ENCODE data around the gene RTN1. TPM values are rescaled to one million over a fixed set of nuclear protein-coding genes. Genes with fewer than 3 reads are reported as not detected.

Gene RTN1
- total and polyA plus RNA-seq, 2 donors from 2014 or later, result 4.5 to 5.1 TPM

DNA sequence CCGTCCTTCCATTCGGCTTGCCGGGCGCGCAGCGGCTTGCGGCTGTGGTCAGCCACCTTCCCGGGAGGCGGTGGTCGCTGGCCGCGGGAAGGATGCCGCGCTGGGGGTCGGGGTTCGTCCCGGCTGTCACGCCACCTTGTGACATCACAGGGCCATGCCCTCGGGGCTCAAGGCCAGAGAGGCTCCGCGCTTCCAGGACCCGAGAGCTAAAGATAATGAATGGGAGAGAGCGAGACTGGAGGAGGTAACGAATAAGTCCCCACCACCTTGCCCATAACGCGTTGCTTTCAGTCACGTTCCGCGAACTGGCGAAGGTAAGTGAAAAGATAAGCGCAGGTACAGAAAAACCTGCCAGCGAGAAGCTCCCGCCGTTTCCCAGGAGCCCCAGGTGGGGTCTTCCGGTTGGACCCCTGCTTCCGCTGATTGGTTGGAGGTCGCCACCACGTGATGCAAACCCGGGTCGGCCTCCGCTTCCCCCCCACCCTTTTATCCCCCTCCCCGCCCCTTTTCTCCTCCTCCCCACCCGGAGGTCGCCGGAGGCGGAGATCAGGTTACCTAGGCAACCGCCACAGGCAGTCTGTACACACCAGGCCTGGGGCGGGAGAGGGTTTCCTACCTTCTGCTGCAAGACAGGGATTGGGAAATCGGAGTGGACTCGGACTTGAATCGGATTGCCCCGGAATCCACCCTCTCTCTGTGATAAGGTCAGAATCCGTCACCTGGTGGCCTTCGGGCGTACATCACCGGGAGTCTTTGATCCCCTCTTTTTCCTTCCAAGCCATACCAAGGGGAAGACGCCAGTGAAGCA, 49.2 kb upstream of the RTN1 start, which contains the start of gene LRRC9:
TSS of gene LRRC9 (plus strand) at position 575 of the 808 bp plus-strand sequence.
- no peak within 1 kb of the TSS for H3K27ac ChIP-seq (ENCODE audit: low read depth in 2 of 2, low read length in 2 of 2)
- peak within 1 kb of the TSS; percentile 46 to 85 (median 55) for H3K4me3 ChIP-seq (ENCODE audit: low read length in 3 of 3)
- H3K9ac ChIP-seq (ENCODE audit: low read length in 3 of 3), result peak within 1 kb of the TSS in 1 of 3 donors; percentile 62
- FAIRE-seq, result no peak
- no peaks in the 10 kb centered on the region for H3K4me1 ChIP-seq (ENCODE audit: control insufficient read depth in 2 of 3, insufficient read depth in 2 of 3, low read depth in 1 of 3, low read length in 3 of 3)
- no peaks in the 10 kb centered on the region for H3K27me3 ChIP-seq (ENCODE audit: control insufficient read depth, insufficient read depth, low read length)
- intact Hi-C loops (cut with DNase I), result no loop called here
- TF ChIP-seq, protein P1, sequence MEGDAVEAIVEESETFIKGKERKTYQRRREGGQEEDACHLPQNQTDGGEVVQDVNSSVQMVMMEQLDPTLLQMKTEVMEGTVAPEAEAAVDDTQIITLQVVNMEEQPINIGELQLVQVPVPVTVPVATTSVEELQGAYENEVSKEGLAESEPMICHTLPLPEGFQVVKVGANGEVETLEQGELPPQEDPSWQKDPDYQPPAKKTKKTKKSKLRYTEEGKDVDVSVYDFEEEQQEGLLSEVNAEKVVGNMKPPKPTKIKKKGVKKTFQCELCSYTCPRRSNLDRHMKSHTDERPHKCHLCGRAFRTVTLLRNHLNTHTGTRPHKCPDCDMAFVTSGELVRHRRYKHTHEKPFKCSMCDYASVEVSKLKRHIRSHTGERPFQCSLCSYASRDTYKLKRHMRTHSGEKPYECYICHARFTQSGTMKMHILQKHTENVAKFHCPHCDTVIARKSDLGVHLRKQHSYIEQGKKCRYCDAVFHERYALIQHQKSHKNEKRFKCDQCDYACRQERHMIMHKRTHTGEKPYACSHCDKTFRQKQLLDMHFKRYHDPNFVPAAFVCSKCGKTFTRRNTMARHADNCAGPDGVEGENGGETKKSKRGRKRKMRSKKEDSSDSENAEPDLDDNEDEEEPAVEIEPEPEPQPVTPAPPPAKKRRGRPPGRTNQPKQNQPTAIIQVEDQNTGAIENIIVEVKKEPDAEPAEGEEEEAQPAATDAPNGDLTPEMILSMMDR (IDR thresholded peaks at IDR 0.05; ENCODE audit: borderline replicate concordance, extremely low read depth, insufficient read depth), result no peak
- no peaks in the 10 kb centered on the region for H3K9me3 ChIP-seq (ENCODE audit: control insufficient read depth in 2 of 3, insufficient read depth in 1 of 3, low read length in 3 of 3)
- no peaks in the 10 kb centered on the region for H3K36me3 ChIP-seq (ENCODE audit: control insufficient read depth in 2 of 3, insufficient read depth in 3 of 3, low read length in 3 of 3)
- peak; percentile 74 to 96 (median 94) for DNase-seq

DNA sequence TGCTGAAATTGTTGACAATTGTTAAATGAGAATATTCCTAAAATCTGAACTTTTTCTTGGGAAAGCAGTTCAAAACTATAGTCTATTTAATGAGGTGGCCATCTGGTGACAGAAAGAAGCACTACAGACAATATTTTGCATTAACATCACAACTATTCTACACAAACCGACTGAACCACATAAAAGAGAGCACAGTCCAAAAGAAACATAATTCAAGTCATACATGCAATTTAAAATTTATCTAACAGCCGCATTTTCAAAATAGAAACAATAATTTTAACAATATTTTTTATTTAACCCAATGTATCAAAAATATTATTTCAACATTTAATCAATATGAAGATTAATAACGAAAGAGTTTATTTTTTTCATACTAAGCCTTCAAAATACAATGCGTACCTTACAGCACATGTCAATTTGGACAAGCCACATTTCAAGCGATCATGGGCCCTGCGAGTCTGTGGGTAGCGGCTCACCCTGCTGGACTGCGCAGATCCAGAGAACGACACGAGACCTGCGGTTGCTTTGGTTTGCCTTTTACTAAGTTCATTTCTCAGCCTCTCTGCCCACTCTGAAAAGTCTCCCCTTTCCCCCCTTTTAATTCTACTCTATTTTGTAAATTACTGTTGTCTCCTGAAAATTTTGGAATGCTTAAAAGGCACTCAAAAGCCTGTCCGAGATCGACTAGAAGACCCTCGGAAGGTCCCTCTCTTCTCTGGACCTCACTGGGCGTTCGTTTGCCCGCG, 48.4 kb upstream of the RTN1 start:
- no peak overlapping the region for H3K27ac ChIP-seq (ENCODE audit: low read depth in 2 of 2, low read length in 2 of 2)
- DNase-seq (peak in 4 of 5 donors; percentile 28 to 76 (median 54)), FAIRE-seq (peak; percentile 39)
- H3K36me3 ChIP-seq (ENCODE audit: control insufficient read depth in 2 of 3, insufficient read depth in 3 of 3, low read length in 3 of 3), result no peaks in the 10 kb centered on the region
- TF ChIP-seq, protein P1 (IDR thresholded peaks at IDR 0.05; ENCODE audit: borderline replicate concordance, extremely low read depth, insufficient read depth), result peak; percentile 25
- peak overlapping the region; percentile 46 to 85 (median 55) for H3K4me3 ChIP-seq (ENCODE audit: low read length in 3 of 3)
- no peaks in the 10 kb centered on the region for H3K9me3 ChIP-seq (ENCODE audit: control insufficient read depth in 2 of 3, insufficient read depth in 1 of 3, low read length in 3 of 3)
- no peaks in the 10 kb centered on the region for H3K4me1 ChIP-seq (ENCODE audit: control insufficient read depth in 2 of 3, insufficient read depth in 2 of 3, low read depth in 1 of 3, low read length in 3 of 3)
- H3K27me3 ChIP-seq (ENCODE audit: control insufficient read depth, insufficient read depth, low read length), result no peaks in the 10 kb centered on the region
- H3K9ac ChIP-seq (ENCODE audit: low read length in 3 of 3), result peak overlapping the region in 1 of 3 donors; percentile 62
- intact Hi-C loops (cut with DNase I), result no loop called here

DNA sequence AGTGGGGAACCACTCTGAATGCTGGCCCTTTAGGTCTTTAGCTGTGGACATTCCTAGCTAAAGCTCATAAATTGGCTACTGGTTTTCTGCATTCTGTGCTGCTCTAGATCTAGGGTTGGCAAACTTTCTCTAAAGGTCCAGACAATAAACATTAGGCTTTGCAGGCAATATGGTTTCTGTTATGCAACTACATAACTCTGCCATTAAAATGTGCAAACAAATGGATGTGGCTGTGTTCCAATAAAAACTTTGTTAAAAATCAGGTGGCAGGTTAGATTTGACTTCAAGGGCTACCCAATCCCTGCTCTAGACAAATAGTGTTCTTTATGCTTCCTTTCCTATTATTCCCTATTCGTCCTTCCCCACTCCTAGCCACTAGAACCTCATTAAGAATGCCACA, 42.6 kb upstream of the RTN1 start:
- no peaks in the 10 kb centered on the region for H3K36me3 ChIP-seq (ENCODE audit: control insufficient read depth in 2 of 3, insufficient read depth in 3 of 3, low read length in 3 of 3)
- no peak for FAIRE-seq
- DNase-seq, result no peak
- TF ChIP-seq, protein P1 (IDR thresholded peaks at IDR 0.05; ENCODE audit: borderline replicate concordance, extremely low read depth, insufficient read depth), result no peak
- no peak overlapping the region for H3K9ac ChIP-seq (ENCODE audit: low read length in 3 of 3)
- H3K27ac ChIP-seq (ENCODE audit: low read depth in 2 of 2, low read length in 2 of 2), result no peak overlapping the region
- H3K27me3 ChIP-seq (ENCODE audit: control insufficient read depth, insufficient read depth, low read length), result no peaks in the 10 kb centered on the region
- intact Hi-C loops (cut with DNase I), result no loop called here
- no peaks in the 10 kb centered on the region for H3K4me1 ChIP-seq (ENCODE audit: control insufficient read depth in 2 of 3, insufficient read depth in 2 of 3, low read depth in 1 of 3, low read length in 3 of 3)
- no peaks in the 10 kb centered on the region for H3K9me3 ChIP-seq (ENCODE audit: control insufficient read depth in 2 of 3, insufficient read depth in 1 of 3, low read length in 3 of 3)
- no peak overlapping the region for H3K4me3 ChIP-seq (ENCODE audit: low read length in 3 of 3)

Data from kidney (tissue), 14 donors.